A673 (cell line): ENCODE measurements around the gene CA7. TPM values are rescaled to one million over a fixed set of nuclear protein-coding genes. Genes with fewer than 3 reads are reported as not detected.
A peak's percentile ranks its signal among the peaks of the same experiment; 100 is the strongest.

Experiments used
- BruUV-seq: library from RNA; stranded (reverse); fragments of 400-500 nt; replicated peaks from 2 replicates; lab custom pipeline; 2021; lab: Mats Ljungman, UMichigan
- CTCF ChIA-PET: fragments of 300-600 bp; sonication (Branson Sonifier 250); formaldehyde crosslinking; loops from one replicate; lab custom pipeline; 2022; ENCODE audit warnings: antibody characterized with exemption; lab: Charles Lee
- POLR2A ChIA-PET: fragments of 300-600 bp; sonication (Branson Sonifier 250); formaldehyde crosslinking; loops from one replicate; lab custom pipeline; 2022; ENCODE audit warnings: antibody characterized with exemption; ENCODE audit not compliant: low non-redundant PET; lab: Charles Lee
- DNase-seq: peaks from one replicate; pipeline ENCODE4 v3.0.0-alpha.2; 2015; ENCODE audit warnings: low spot score
- H3K27ac ChIP-seq: fragments of 200-600 bp; sonication (generic); 2 replicates; pipeline ENCODE4 v1.5.1; 2016; ENCODE audit warnings: mixed run types, low read depth, mild to moderate bottlenecking, mixed read lengths, antibody characterized with exemption, low read length; ENCODE audit not compliant: poor library complexity, severe bottlenecking
- H3K27me3 ChIP-seq: fragments of 200-600 bp; sonication (generic); replicated peaks from 2 replicates; pipeline ENCODE4 v1.6.1; 2017; ENCODE audit warnings: mixed run types, low read depth, mild to moderate bottlenecking, mixed read lengths, antibody characterized with exemption, low read length; ENCODE audit not compliant: insufficient read depth, poor library complexity
- H3K36me3 ChIP-seq: fragments of 200-600 bp; sonication (generic); 2 replicates; pipeline ENCODE4 v1.6.1; 2016; ENCODE audit warnings: mixed run types, mild to moderate bottlenecking, mixed read lengths, antibody characterized with exemption, low read length; ENCODE audit not compliant: insufficient read depth, poor library complexity, severe bottlenecking
- H3K4me1 ChIP-seq: fragments of 200-600 bp; sonication (generic); 2 replicates; pipeline ENCODE4 v1.6.1; 2017; ENCODE audit warnings: mixed run types, mild to moderate bottlenecking, mixed read lengths, antibody characterized with exemption, low read length; ENCODE audit not compliant: insufficient read depth, poor library complexity, severe bottlenecking
- H3K4me3 ChIP-seq: fragments of 200-600 bp; sonication (generic); 2 replicates; pipeline ENCODE4 v1.5.1; 2016; ENCODE audit warnings: low read depth, mixed run types, mild to moderate bottlenecking, mixed read lengths, low read length; ENCODE audit not compliant: poor library complexity, severe bottlenecking
- H3K9me3 ChIP-seq: fragments of 200-600 bp; sonication (generic); 2 replicates; pipeline ENCODE4 v1.6.1; 2016; ENCODE audit warnings: mixed run types, low read depth, mild to moderate bottlenecking, mixed read lengths, antibody characterized with exemption, low read length; ENCODE audit not compliant: poor library complexity, severe bottlenecking
- EZH2 ChIP-seq: fragments of 200-600 bp; sonication (generic); IDR thresholded peaks from 2 replicates; pipeline ENCODE4 v1.6.1; 2017; ENCODE audit warnings: borderline replicate concordance, low read depth, mild to moderate bottlenecking, mixed read lengths, antibody characterized with exemption, low read length; ENCODE audit not compliant: poor library complexity, severe bottlenecking
- intact Hi-C: fragments of 100-400 bp; cut with micrococcal nuclease; formaldehyde crosslinking; loops from one replicate; pipeline ENCODE4 v1.10.0; 2022; ENCODE audit not compliant: unreplicated experiment
- total RNA-seq: library from RNA; stranded (reverse); gene quantifications from 2 replicates; pipeline ENCODE4 v1.2.3, GENCODE V29; 2021
- TF ChIP-seq, protein P1 (sequence below): fragments of 300-800, 200-600 bp; sonication (generic); conservative IDR thresholded peaks from 2 replicates; pipeline ENCODE4 v1.5.1; 2017; ENCODE audit warnings: low read depth, mild to moderate bottlenecking, antibody characterized with exemption, low read length, moderate library complexity, mixed read lengths

Gene CA7
- total RNA-seq, 1 experiment from 2014 or later: not detected

DNA sequence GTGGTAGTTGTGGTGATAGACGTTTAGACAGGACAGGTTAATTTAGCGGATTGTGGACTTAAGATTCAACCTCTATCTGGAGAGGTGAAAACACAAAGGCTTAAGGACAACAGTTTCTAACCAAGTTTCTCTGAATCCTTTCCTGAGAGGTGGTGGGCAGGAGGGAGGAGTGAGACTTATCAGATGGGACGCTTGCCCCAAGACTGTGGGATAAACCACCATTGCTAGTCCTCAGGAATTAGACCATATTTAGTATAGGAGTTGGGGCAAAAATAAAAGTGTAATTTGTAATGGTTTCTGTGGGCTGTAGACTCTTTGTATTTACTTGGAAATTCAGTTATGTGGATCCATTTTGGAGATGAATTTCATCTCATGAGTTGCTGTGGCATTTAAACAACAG, 42.7 kb downstream of the CA7 start:
- Histone ChIP-seq H3K9me3 (no peaks in the 10 kb centered on the region), H3K4me3 (no peak overlapping the region), H3K27ac (peak overlapping the region; percentile 49), H3K4me1 (peaks cover 12% of the 10 kb centered on the region), H3K36me3 (peaks cover 47% of the 10 kb centered on the region), H3K27me3 (no peaks in the 10 kb centered on the region)
- intact Hi-C loops: no loop called here
- DNase-seq: no peak
- TF ChIP-seq, protein P1, sequence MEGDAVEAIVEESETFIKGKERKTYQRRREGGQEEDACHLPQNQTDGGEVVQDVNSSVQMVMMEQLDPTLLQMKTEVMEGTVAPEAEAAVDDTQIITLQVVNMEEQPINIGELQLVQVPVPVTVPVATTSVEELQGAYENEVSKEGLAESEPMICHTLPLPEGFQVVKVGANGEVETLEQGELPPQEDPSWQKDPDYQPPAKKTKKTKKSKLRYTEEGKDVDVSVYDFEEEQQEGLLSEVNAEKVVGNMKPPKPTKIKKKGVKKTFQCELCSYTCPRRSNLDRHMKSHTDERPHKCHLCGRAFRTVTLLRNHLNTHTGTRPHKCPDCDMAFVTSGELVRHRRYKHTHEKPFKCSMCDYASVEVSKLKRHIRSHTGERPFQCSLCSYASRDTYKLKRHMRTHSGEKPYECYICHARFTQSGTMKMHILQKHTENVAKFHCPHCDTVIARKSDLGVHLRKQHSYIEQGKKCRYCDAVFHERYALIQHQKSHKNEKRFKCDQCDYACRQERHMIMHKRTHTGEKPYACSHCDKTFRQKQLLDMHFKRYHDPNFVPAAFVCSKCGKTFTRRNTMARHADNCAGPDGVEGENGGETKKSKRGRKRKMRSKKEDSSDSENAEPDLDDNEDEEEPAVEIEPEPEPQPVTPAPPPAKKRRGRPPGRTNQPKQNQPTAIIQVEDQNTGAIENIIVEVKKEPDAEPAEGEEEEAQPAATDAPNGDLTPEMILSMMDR: no peak
- no peak for TF ChIP-seq EZH2
- POLR2A ChIA-PET: no interaction called here
- BruUV-seq: no TSS peak
- CTCF ChIA-PET: no interaction called here

DNA sequence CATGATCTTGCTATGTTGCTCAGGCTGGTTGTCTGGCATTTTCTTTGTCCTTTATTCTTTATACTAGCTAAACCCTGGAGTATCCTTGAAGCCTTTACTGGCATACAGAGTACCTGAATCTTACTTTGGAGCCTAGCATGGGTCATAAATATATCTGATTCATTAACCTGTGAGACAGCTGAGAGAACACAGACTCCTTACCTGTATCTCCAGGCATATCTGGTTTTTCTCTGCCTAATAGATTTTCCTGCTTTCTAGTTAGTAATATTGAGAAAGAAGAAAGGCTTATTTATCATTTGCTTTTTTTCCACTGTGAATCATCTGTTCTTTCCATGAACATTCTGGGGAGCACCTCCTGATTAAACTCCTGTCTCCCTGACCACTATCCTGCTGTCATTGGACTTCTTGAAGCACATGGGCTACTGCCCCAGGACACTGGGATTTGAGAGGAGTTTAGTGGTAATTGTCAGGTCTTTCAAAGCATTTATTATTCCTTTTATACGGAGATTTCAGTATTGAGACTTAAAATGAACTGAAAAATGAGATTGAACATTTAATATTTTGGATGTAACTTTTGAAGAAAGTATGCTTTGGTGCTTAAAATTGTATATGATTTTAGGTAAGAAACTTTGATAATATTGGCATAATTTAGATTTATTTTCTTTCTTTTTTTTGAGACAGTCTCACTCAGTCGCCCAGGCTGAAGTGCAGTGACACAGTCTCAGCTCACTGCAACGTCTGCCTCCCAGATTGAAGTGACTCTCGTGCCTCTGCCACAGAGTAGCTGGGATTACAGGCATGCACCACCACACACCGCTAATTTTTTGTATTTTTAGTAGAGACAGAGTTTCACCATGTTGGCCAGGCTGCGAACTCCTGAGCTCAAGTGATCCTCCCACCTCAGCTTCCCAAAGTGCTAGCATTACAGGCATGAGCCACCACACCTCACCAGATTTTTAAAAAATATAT, 44.7 kb downstream of the CA7 start:
- H3K4me3 ChIP-seq: no peak overlapping the region
- peak overlapping the region; percentile 30 for H3K27ac ChIP-seq
- TF ChIP-seq, protein P1: no peak
- TF ChIP-seq EZH2: no peak
- H3K27me3 ChIP-seq: no peaks in the 10 kb centered on the region
- POLR2A ChIA-PET: no interaction called here
- H3K9me3 ChIP-seq: no peaks in the 10 kb centered on the region
- CTCF ChIA-PET: no interaction called here
- DNase-seq: no peak
- H3K36me3 ChIP-seq: peaks cover 42% of the 10 kb centered on the region
- no TSS peak for BruUV-seq
- intact Hi-C loops: no loop called here
- H3K4me1 ChIP-seq: peaks cover 9% of the 10 kb centered on the region

DNA sequence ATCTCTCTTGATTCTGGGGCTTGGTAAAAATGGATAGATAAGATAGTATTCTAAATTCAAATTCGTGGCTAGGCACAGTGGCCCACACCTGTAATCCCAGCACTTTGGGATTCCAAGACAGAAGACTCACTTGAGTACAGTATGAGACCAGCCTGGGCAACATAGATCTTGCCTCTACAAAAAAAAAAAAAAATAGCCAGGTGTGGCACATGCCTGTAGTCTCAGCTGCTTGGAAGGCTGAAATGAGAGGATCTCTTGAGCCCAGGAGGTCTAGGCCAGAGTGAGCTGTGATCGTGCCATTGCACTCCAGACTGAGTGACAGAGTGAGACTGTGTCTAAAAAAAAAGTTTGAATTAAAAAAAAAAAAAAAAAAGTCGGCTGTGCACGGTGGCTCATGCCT, 45.4 kb downstream of the CA7 start:
- ChIA-PET CTCF (no interaction called here), POLR2A (no interaction called here)
- intact Hi-C loops: loop anchor here (10.0 kb wide), 1 partner anchor 265 kb away; the partner anchor contains the start of genes B3GNT9, FBXL8 and TRADD
- peak overlapping the region; percentile 30 for H3K27ac ChIP-seq
- no peaks in the 10 kb centered on the region for H3K27me3 ChIP-seq
- no TSS peak for BruUV-seq
- no peaks in the 10 kb centered on the region for H3K9me3 ChIP-seq
- no peak overlapping the region for H3K4me3 ChIP-seq
- peaks cover 35% of the 10 kb centered on the region for H3K36me3 ChIP-seq
- TF ChIP-seq EZH2: no peak
- TF ChIP-seq, protein P1: no peak
- DNase-seq: no peak
- peaks cover 9% of the 10 kb centered on the region for H3K4me1 ChIP-seq
